ENCODE data around the gene SPEM3.

The SPEM3 gene

GRCh38 chr17:7431231-7431630 is 2.6 kb downstream of the SPEM3 start:
- H3K27ac ChIP-seq (replicated peaks): no peak overlapping the region
- H3K27me3 ChIP-seq (ENCODE audit: insufficient read depth, poor library complexity, severe bottlenecking): no peaks in the 10 kb centered on the region
- no peak for DNase-seq (ENCODE audit: low read depth in 1 of 2, low spot score in 1 of 2)
- TF ChIP-seq POLR2AphosphoS5 (IDR thresholded peaks at IDR 0.05; ENCODE audit: low read depth) (no peak), GABPA (IDR thresholded peaks at IDR 0.05; ENCODE audit: low read depth) (no peak), REST (IDR thresholded peaks at IDR 0.05; ENCODE audit: insufficient replicate concordance, low read depth) (no peak), SPI1 (IDR thresholded peaks at IDR 0.05; ENCODE audit: borderline replicate concordance, low read depth) (no peak), CTCF (IDR thresholded peaks at IDR 0.05; ENCODE audit: insufficient read depth, low read length) (no peak)
- H3K4me3 ChIP-seq (replicated peaks; ENCODE audit: insufficient read depth, low read length): no peak overlapping the region

- TF ChIP-seq CTCF (IDR thresholded peaks at IDR 0.05; ENCODE audit: insufficient read depth, low read length): no peak
- no peak for TF ChIP-seq REST (IDR thresholded peaks at IDR 0.05; ENCODE audit: insufficient replicate concordance, low read depth)
- TF ChIP-seq GABPA (IDR thresholded peaks at IDR 0.05; ENCODE audit: low read depth): no peak
- no peak for TF ChIP-seq POLR2AphosphoS5 (IDR thresholded peaks at IDR 0.05; ENCODE audit: low read depth)
- no peak for TF ChIP-seq SPI1 (IDR thresholded peaks at IDR 0.05; ENCODE audit: borderline replicate concordance, low read depth)
- H3K27me3 ChIP-seq (ENCODE audit: insufficient read depth, poor library complexity, severe bottlenecking): no peaks in the 10 kb centered on the region
- no peak for DNase-seq (ENCODE audit: low read depth in 1 of 2, low spot score in 1 of 2)
- H3K4me3 ChIP-seq (replicated peaks; ENCODE audit: insufficient read depth, low read length): no peak overlapping the region
- no peak overlapping the region for H3K27ac ChIP-seq (replicated peaks)
Measured at GRCh38 chr17:7432296-7432695, 3.6 kb downstream of the SPEM3 start.

- peak overlapping the region; percentile 38 for H3K4me3 ChIP-seq (replicated peaks; ENCODE audit: insufficient read depth, low read length)
- peak; percentile 30 to 61 for DNase-seq (ENCODE audit: low read depth in 1 of 2, low spot score in 1 of 2)
- H3K27me3 ChIP-seq (ENCODE audit: insufficient read depth, poor library complexity, severe bottlenecking): peaks cover 8% of the 10 kb centered on the region
- TF ChIP-seq REST (IDR thresholded peaks at IDR 0.05; ENCODE audit: insufficient replicate concordance, low read depth) (peak; percentile 16), POLR2AphosphoS5 (IDR thresholded peaks at IDR 0.05; ENCODE audit: low read depth) (no peak; the same call in 1 of the 2 replicates)
- peak overlapping the region; percentile 74 for H3K27ac ChIP-seq (replicated peaks)
Measured at GRCh38 chr17:7435676-7436555, 7.3 kb downstream of the SPEM3 start.
